Measurements from ENCODE around the gene FSCN2.

FSCN2 gene

DNA sequence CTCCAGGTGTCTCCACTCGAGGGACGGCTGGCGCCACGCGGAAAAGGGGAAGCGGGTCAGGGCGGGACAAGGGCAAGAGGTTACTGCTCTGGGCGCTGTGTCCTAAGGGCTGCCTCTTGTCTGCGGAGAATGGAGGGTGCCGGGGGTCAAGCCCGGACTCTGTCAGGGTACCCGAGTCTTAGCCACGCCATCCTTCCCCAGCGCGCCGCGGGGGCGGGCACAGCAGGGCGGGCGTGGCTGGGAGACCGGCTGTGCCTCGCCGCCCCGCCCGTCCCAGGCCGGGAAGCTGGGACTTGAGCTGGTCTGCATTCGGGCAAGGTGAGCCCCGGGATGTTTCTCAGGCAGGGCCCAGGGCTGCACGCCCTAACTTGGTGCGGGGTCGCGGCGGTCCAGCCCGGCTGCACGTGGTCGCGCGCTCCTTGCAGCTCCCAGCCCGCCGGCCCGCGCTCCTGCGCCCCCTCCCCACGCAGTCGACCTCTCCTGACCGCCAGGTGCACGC is 9.3 kb upstream of the FSCN2 start:
- no peak for DNase-seq (ENCODE audit: extremely low read depth, low read depth)
- no peak for TF ChIP-seq CTCF (IDR thresholded peaks at IDR 0.05; ENCODE audit: low read depth, low read length)

DNA sequence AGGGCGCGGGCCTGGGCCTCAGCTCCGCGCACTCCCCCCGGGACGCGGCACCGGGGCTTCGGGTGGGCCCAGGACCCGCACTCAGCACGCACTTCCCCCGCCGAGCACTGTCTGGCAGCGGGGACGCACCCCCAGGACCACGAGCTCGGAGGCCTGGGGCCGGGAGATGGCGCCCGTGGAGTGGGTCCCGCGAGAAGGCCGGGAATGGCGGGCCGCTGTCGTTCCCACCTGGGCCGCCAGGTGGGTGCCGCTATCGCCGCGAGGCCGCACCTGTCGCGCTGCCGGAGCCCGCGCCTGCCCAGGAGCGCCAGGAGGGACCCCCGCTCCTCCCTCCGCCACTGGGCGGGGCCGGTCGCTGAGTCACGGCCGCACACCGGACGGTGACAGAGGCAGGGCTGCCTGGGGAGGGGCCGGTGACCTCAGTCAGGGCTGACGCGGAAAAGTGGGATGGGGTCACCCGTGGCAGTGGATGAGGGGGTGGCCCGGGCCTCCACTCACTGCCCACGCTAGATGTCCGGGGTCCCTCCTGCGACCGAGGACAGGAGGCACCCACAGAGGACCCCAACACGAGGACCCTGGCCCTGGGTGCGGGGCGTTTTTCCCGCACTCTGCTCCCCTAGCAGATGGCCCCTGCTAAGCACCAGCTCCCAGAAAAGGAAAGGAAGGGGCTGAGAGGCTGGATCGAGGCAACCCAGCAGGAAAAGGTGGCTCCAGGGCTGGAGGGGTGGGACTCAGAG is 8.7 kb upstream of the FSCN2 start:
- DNase-seq (ENCODE audit: extremely low read depth, low read depth), result no peak

GRCh38 chr17:81520021-81520901 is 7.9 kb upstream of the FSCN2 start:
- TF ChIP-seq CTCF (IDR thresholded peaks at IDR 0.05; ENCODE audit: low read depth, low read length), result no peak
- no peak for DNase-seq (ENCODE audit: extremely low read depth, low read depth)

More for the DNA sequence above, 8.7 kb upstream of the FSCN2 start:
- peak; percentile 4; the same call in 1 of the 2 replicates for TF ChIP-seq CTCF (IDR thresholded peaks at IDR 0.05; ENCODE audit: low read depth, low read length)

- no peak for DNase-seq (ENCODE audit: extremely low read depth, low read depth)
- TF ChIP-seq CTCF (IDR thresholded peaks at IDR 0.05; ENCODE audit: low read depth, low read length), result peak; percentile 43
Observed at GRCh38 chr17:81522491-81523401, 5.4 kb upstream of the FSCN2 start.

- DNase-seq (ENCODE audit: extremely low read depth, low read depth), result no peak
- TF ChIP-seq CTCF (IDR thresholded peaks at IDR 0.05; ENCODE audit: low read depth, low read length), result no peak
Observed at GRCh38 chr17:81523402-81524038, 4.7 kb upstream of the FSCN2 start.

- no peak for DNase-seq (ENCODE audit: extremely low read depth, low read depth)
- TF ChIP-seq CTCF (IDR thresholded peaks at IDR 0.05; ENCODE audit: low read depth, low read length), result no peak
Observed at GRCh38 chr17:81524039-81524864, 3.9 kb upstream of the FSCN2 start.
